ENCODE data around the gene FAM3B.

The FAM3B gene

GRCh38 chr21:41369920-41370839 is 53.6 kb downstream of the FAM3B start:
- peak; percentile 47 for DNase-seq

GRCh38 chr21:41370840-41371684 is 54.5 kb downstream of the FAM3B start:
- no peak for DNase-seq

DNA sequence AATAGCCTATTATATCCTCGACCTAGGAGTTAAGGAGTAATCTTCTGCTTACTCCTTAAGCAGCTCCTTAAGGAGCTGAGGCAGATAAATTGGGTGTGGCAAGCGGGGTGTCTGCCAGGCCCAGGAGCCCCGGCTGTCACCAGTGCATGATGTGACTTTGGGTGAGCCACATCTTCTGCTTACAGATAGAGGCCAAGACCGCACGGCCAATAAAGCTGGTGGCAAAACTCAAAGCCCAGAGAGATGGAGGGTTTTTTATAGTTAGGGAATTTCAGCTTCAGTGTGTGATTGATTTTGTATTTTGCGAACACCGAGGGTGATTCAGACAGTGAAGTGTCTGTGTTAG is 55.1 kb downstream of the FAM3B start:
- DNase-seq = no peak

DNA sequence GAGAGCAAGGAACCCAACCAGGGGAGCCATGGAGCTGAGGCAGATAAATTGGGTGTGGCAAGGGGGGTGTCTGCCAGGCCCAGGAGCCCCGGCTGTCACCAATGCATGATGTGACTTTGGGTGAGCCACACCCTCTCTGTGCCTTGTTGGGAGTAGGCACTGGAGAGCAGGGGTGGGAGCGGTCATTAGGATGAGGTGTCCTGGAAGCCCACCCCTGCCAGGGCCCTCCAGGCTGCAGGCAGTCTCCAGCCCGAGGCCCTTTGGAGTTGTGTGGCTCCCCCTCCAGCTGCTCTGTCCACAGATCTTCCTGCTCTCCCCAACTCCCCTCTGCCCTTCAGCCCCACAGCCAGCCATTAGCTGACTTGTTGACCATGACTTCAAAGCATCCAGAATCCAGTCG is 56.7 kb downstream of the FAM3B start:
- no peak for DNase-seq

DNA sequence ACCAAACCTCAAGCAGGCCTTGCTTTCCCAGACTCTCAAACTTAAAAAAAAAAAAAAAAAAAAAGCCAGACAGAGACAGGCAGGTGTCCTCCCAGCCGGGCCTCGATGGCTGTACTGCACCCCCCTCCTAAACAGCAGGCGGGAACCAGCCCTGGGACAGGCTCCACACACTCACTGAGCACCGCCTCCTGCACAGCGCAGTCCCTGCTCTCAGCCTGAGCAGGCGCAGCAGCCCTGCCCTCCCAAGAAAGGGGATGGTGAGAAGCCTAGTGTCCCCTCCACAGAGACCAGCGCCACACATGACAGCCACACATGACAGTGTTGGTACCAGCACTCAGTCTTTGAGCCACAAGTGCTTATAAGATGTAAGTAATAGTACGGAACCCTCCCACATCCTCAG is 57.2 kb downstream of the FAM3B start:
- DNase-seq = no peak

DNA sequence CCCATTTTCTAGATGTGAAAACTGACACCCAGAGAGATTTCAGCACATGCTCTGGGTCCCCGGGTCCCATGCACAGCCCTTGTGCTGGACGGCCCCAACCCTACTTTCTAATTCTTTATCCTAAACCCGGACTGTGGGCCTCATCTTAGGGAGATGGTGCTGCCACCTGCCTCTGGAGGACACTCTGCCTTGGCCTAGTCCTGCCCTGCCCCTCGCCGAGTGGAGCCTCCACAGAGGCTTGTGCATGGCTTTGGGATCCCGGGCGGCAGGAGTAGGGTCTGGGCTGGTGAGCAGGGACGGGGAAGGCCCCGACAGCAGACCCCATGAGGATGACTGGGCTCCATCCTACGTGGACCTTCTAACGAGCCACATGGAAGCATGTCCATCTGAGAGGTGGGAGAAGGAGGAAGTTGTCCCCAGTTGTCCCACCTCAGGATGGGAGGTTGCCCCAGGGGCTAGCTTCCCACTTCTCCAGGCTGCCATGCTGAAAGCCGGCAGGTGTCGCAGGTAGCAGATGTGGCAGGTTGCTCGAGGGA is 57.6 kb downstream of the FAM3B start:
- DNase-seq = no peak

GRCh38 chr21:41374867-41375533 is 58.4 kb downstream of the FAM3B start:
- DNase-seq = no peak

DNA sequence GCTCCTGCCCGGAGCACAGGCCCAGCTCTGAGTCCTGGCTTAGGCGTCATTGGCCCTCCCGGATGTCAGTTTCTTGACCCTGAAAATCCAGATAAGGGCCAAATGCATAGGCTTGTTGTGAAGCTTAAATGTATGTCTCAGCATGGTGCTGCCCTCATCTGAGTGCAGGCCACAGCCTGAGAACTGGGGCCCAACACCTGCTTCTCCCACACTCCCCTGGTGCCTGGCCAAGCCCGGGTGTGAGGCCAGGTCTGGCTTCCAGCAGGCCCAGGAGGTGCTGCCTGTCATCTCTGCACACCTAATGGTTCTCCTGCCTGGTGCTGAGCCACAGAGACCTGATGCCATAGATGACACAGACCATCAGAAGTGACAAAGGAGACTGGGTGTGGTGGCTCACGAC is 59.3 kb downstream of the FAM3B start:
- DNase-seq = no peak

GRCh38 chr21:41377715-41378114 is 61.1 kb downstream of the FAM3B start:
- no peak for DNase-seq

- DNase-seq = no peak
Measured at GRCh38 chr21:41378849-41379248, 62.2 kb downstream of the FAM3B start.

GRCh38 chr21:41379901-41380300 is 63.3 kb downstream of the FAM3B start:
- DNase-seq = no peak

DNA sequence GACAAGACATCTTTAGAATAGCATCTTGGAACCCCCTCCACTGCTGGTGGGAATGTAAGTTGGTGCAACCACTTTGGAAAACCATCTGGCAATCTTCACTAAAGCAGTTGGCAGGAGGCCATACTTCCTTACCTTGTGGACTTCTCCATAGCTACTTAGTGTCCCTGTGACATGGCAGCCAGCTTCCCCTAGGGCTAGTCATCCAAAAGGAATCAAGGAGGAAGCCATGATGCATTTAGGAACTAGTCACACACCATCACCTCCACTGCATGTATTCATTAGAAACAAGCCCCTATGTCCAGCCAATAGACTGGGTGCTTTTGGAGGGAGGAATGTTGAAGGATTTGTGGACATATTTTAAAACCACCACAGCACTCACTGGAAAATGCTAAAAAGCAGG is 65.1 kb downstream of the FAM3B start:
- no peak for DNase-seq

DNA sequence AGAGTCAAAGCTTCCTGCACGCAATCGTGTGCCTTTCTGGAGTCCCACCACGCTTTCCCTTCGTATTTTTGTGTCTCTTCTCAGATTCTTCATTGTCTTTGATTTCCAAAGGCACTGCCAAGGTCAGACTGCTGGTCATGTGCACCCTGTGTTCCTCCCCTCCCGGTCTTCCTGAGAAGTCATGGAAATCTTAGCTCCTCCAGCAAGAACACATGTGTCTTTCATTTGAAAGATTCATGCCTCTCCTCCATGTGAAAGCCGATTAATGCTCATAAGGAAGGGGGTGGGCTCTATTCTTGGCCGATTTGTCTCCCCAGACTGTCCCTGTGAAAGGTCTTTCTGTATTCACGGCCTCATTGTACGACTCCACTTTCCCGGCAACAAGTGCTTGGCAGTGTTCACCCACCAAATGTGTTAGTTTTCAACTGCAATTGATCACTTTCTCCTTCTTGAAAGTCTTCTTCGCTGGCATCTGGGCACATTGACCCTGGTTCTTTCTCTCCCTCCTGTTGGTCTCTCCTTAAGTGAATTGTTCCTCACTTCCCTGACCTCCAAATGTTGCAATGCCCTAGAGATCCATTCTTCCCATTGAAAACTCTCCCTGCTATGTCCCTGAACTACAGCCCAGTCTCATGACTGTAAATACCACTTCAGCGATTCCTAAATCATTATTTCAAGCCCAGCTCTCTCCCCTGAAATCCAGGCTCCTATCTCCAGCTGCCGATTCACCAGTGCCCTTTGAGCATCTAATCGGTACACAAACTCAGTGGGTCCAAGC is 70.6 kb downstream of the FAM3B start:
- DNase-seq = no peak

- DNase-seq = no peak
Measured at GRCh38 chr21:41387824-41388223, 71.2 kb downstream of the FAM3B start.

DNA sequence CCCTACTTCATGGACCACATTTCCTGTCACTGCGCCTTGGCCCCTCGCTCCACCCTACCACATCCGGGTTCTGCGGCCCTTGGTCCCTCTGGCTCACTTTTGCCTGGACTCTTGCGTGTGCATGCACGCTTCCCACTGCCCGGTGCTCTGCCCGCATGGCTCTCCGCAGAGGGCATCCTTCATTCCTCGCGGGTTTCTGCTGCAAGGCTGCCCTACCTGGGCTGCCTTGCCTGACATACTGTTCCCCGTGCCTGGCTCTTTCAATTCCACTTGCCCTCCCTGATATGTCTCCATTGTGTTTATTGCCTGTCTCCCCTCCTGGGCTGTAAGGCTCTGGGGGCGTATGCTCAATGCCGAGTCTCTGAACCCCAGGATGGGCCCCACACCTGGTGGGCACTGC is 71.7 kb downstream of the FAM3B start:
- DNase-seq = no peak

DNA sequence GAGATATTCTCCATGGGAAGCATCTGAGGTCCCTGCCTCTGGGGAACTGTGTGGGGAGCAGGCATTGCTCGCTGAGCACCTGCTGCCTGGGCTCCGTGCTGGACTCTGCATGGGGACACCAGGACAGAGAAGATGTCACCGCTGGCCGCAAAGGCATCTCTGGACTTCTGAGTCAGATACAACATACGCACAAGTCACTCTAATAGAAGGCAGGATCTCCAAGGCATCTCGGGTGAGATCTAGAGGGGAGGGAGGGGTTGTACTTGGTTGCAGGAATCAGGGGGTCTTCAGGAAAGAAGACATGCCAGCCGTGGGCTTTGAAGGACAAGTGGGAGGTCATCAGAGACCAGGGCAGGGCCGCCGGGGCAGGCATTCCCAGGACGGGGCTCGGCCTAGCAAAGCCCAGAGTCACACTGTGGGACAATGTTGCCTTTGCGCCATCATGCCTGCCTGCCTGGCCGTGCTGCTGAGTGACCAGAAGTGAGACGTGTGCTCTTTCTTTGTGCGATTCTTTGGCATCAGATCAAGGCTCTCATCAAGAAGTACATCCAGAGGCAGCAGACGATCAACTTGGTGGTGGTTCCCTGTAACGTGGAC is 73.5 kb downstream of the FAM3B start:
- DNase-seq = no peak

- DNase-seq = no peak
Measured at GRCh38 chr21:41393876-41394465, 77.4 kb downstream of the FAM3B start.

DNA sequence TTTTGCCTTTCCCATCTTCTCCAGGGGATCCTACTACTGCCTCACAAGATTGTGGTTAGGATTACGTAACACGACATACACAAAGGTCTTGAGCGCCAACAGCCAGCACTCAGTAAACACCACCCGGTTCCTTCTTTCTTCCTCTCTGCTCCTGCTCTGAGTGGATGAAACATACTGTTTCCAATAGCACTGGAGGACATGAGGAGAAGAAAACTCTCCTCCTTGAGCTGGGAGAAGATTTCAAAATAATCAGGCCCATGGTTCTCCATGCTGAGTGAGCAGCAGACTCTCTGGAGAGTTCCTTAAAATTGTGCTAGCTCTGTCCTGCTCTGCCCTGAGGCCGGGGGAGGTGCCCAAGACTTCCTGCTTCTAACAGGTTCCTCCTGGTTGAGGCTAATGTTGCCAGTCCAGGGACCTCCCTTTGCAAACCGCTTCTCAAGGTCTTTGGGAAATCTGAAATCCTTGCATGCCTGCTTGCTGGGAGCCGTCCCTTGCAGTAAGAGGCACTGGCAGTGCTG is 80.0 kb downstream of the FAM3B start:
- DNase-seq = no peak

DNA sequence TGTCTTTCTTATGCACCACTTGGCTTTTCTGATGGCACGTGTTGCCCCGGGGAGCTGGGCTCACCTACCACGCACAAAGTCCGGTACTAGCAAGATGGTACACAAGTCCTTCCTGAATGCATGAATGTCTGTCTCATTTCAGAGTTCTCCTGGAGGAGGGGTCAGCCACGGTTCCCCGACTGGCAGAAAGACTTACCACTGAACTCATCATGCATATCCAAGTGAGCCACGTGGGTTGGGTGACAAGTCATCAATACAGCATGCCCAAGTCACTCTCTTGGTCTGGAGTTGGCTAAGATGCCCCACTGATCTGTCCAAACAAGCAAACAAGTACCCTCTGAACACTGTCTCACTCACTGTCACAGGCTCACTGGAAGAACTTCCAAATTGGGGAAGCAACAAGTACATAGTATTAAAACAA is 80.9 kb downstream of the FAM3B start:
- no peak for DNase-seq

DNA sequence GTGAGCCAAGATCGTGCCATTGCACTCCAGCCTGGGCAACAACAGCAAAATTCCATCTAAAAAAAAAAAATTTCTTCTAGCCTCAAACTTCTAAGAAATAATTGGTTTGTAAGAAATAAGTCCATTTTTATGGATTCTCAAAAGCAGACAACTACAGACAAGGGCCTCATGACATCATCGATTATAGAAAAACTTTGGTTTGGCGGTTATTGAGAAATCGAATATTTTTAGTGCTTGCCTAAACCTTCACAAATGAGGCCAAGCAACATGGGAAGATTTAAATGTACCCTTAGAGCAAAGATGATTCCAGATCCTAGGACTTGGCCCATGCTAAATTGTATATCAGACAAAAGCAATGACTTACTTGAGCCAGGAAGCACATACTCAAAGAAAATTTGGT is 81.7 kb downstream of the FAM3B start:
- no peak for DNase-seq

DNA sequence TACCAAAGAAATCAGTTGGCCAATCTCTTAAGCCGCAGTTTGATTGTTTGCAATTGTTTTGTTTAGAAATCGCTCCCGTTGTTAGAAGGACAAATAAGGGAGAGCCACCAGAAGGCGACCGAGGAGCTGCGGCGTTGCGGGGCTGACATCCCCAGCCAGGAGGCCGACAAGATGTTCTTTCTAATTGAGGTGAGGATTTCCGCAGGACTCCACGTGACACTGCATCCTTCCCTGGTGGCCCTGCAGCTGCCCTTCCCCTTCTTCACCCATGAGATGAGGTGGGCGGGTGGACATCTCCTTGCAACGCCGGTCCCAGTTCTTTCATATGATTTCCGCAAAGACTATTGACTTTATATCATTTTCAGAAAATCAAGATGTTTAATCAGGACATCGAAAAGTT is 82.2 kb downstream of the FAM3B start:
- DNase-seq = no peak

All from DMS79 (cell line).